ENCODE results near the gene MALRD1. TPM values are rescaled to one million over a fixed set of nuclear protein-coding genes. Genes with fewer than 3 reads are reported as not detected.

Gene MALRD1
- total RNA-seq, 5 donors from 2014 or later (not counting 1 experiment from before 2014, with no cell fraction given): 0.32 TPM; not detected in 4

- WGBS (ENCODE audit: insufficient coverage): no CpG with 5 or more reads among the region's 3 CpGs
- Mint-ChIP-seq H3K27ac (no peak overlapping the region), H3K36me3 (no peaks in the 10 kb centered on the region), H3K27me3 (no peaks in the 10 kb centered on the region), H3K4me1 (no peaks in the 10 kb centered on the region), H3K9me3 (peaks cover 25 to 49% (median 26%) of the 10 kb centered on the region in 3 donors), H3K4me3 (no peak overlapping the region)
- CTCF ChIA-PET: no interaction called here
- Histone ChIP-seq H3K27me3 (replicated peaks in 1 of 2; ENCODE audit: control insufficient read depth in 2 of 2, extremely low read depth in 1 of 2, insufficient read depth in 2 of 2, low read length in 1 of 2) (no peaks in the 10 kb centered on the region), H3K4me1 (ENCODE audit: control insufficient read depth in 1 of 2, extremely low read depth in 1 of 2, insufficient read depth in 2 of 2, low read length in 2 of 2) (no peaks in the 10 kb centered on the region), H3K27ac (ENCODE audit: low read length) (no peak overlapping the region), H3K4me3 (ENCODE audit: control insufficient read depth in 1 of 2, extremely low read depth in 1 of 2, low read length in 1 of 2) (no peak overlapping the region), H3K36me3 (ENCODE audit: control insufficient read depth in 2 of 2, extremely low read depth in 1 of 2, insufficient read depth in 1 of 2, low read length in 1 of 2) (no peaks in the 10 kb centered on the region), H3K9me3 (no peaks in the 10 kb centered on the region)
- DNase-seq (no peak), ATAC-seq (replicated peaks in 1 of 4) (no peak)
- POLR2A ChIA-PET: no interaction called here
Measured at GRCh38 chr10:19710600-19710999, 662.0 kb downstream of the MALRD1 start.

- Histone ChIP-seq H3K36me3 (ENCODE audit: control insufficient read depth in 2 of 2, extremely low read depth in 1 of 2, insufficient read depth in 1 of 2, low read length in 1 of 2) (no peaks in the 10 kb centered on the region), H3K27me3 (replicated peaks in 1 of 2; ENCODE audit: control insufficient read depth in 2 of 2, extremely low read depth in 1 of 2, insufficient read depth in 2 of 2, low read length in 1 of 2) (no peaks in the 10 kb centered on the region), H3K4me1 (ENCODE audit: control insufficient read depth in 1 of 2, extremely low read depth in 1 of 2, insufficient read depth in 2 of 2, low read length in 2 of 2) (no peaks in the 10 kb centered on the region), H3K9me3 (no peaks in the 10 kb centered on the region), H3K27ac (ENCODE audit: low read length) (no peak overlapping the region), H3K4me3 (ENCODE audit: control insufficient read depth in 1 of 2, extremely low read depth in 1 of 2, low read length in 1 of 2) (no peak overlapping the region)
- ATAC-seq (replicated peaks in 1 of 4) (no peak), DNase-seq (no peak)
- H3K27me3 Mint-ChIP-seq: no peaks in the 10 kb centered on the region
- H3K4me1 Mint-ChIP-seq: no peaks in the 10 kb centered on the region
- POLR2A ChIA-PET: no interaction called here
- H3K36me3 Mint-ChIP-seq: no peaks in the 10 kb centered on the region
- CTCF ChIA-PET: no interaction called here
- H3K4me3 Mint-ChIP-seq: no peak overlapping the region
- H3K9me3 Mint-ChIP-seq: peaks cover 21 to 44% (median 26%) of the 10 kb centered on the region in 3 donors
- no peak overlapping the region for H3K27ac Mint-ChIP-seq
Measured at GRCh38 chr10:19713159-19713558, 664.6 kb downstream of the MALRD1 start.

DNA sequence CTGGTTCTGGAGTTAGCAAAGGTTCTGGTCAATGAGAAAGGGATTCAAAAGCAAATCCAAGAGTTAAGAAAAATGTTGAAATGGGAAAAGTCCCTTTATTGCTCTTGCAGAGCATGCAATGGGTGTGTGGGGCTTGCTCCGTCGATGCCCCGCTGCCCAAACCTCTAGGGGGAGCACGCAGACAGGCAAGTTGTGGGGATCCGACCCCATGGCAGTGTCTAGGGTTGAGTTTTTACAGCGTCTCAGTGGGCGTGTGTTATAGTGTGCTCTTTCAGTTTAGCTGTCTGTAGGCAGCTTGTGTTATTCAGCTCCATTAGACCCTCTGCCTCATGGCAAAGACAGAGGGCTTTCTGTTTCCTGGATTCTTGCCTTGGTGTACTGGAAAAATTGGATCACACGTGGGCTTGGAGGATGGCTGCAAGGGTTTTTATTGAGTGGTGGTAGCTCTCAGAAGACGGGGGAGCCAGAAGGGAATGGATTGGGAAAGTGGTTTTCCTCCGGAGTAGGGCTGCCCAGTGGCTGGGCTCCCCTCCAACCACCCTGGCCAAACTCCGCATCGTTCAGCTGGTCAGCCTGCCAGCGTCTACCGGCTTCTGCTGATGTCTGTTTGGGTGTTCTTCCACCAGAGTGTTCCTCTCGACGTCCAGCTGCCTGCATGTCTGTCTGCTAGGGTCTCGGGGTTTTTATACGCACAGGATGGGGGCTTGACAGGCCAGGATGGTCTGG is 665.4 kb downstream of the MALRD1 start:
- Mint-ChIP-seq H3K4me3 (no peak overlapping the region), H3K9me3 (peaks cover 22 to 47% (median 26%) of the 10 kb centered on the region in 3 donors), H3K27me3 (no peaks in the 10 kb centered on the region), H3K4me1 (no peaks in the 10 kb centered on the region), H3K27ac (no peak overlapping the region), H3K36me3 (no peaks in the 10 kb centered on the region)
- Histone ChIP-seq H3K4me1 (ENCODE audit: control insufficient read depth in 1 of 2, extremely low read depth in 1 of 2, insufficient read depth in 2 of 2, low read length in 2 of 2) (no peaks in the 10 kb centered on the region), H3K9me3 (no peaks in the 10 kb centered on the region), H3K4me3 (ENCODE audit: control insufficient read depth in 1 of 2, extremely low read depth in 1 of 2, low read length in 1 of 2) (no peak overlapping the region), H3K27ac (ENCODE audit: low read length) (no peak overlapping the region), H3K36me3 (ENCODE audit: control insufficient read depth in 2 of 2, extremely low read depth in 1 of 2, insufficient read depth in 1 of 2, low read length in 1 of 2) (no peaks in the 10 kb centered on the region), H3K27me3 (replicated peaks in 1 of 2; ENCODE audit: control insufficient read depth in 2 of 2, extremely low read depth in 1 of 2, insufficient read depth in 2 of 2, low read length in 1 of 2) (no peaks in the 10 kb centered on the region)
- ChIA-PET POLR2A (no interaction called here), CTCF (no interaction called here)
- WGBS (ENCODE audit: insufficient coverage): 88% methylated on average over 15 of the region's 18 CpGs
- ATAC-seq (replicated peaks in 1 of 4) (no peak), DNase-seq (no peak)

DNA sequence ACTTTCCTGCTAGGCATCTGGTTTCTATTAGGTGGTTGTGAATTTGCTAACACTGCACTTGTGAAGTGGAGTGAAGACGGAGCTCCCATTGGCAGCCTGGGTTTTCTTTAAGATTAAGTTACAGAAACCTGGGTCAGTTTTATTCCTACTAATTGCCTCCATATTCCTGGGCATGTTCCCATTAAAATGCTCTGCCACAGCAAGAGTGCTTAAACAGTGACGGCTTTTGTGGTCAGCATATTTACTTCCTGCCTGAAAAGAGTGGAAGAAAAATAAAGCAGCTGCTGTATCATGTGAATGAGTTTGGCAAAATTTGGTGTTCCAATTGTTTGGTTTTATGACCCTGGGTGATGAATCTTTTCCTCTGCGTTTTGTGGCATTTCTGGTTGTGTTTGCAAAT is 670.7 kb downstream of the MALRD1 start:
- Histone ChIP-seq H3K27me3 (replicated peaks in 1 of 2; ENCODE audit: control insufficient read depth in 2 of 2, extremely low read depth in 1 of 2, insufficient read depth in 2 of 2, low read length in 1 of 2) (no peaks in the 10 kb centered on the region), H3K36me3 (ENCODE audit: control insufficient read depth in 2 of 2, extremely low read depth in 1 of 2, insufficient read depth in 1 of 2, low read length in 1 of 2) (no peaks in the 10 kb centered on the region), H3K4me3 (ENCODE audit: control insufficient read depth in 1 of 2, extremely low read depth in 1 of 2, low read length in 1 of 2) (no peak overlapping the region), H3K27ac (ENCODE audit: low read length) (no peak overlapping the region), H3K4me1 (ENCODE audit: control insufficient read depth in 1 of 2, extremely low read depth in 1 of 2, insufficient read depth in 2 of 2, low read length in 2 of 2) (no peaks in the 10 kb centered on the region), H3K9me3 (no peaks in the 10 kb centered on the region)
- Mint-ChIP-seq H3K4me3 (no peak overlapping the region), H3K4me1 (no peaks in the 10 kb centered on the region), H3K27ac (no peak overlapping the region), H3K36me3 (no peaks in the 10 kb centered on the region), H3K9me3 (peaks cover 3 to 21% (median 5%) of the 10 kb centered on the region in 3 donors), H3K27me3 (no peaks in the 10 kb centered on the region)
- DNase-seq (no peak), ATAC-seq (replicated peaks in 1 of 4) (no peak)
- CTCF ChIA-PET: no interaction called here
- 60% methylated on average over 1 of the region's 3 CpGs for WGBS (ENCODE audit: insufficient coverage)
- POLR2A ChIA-PET: no interaction called here

GRCh38 chr10:19724287-19724686 is 675.7 kb downstream of the MALRD1 start:
- ATAC-seq (replicated peaks in 1 of 4) (no peak), DNase-seq (no peak)
- POLR2A ChIA-PET: no interaction called here
- Histone ChIP-seq H3K27ac (ENCODE audit: low read length) (no peak overlapping the region), H3K27me3 (replicated peaks in 1 of 2; ENCODE audit: control insufficient read depth in 2 of 2, extremely low read depth in 1 of 2, insufficient read depth in 2 of 2, low read length in 1 of 2) (no peaks in the 10 kb centered on the region), H3K36me3 (ENCODE audit: control insufficient read depth in 2 of 2, extremely low read depth in 1 of 2, insufficient read depth in 1 of 2, low read length in 1 of 2) (no peaks in the 10 kb centered on the region), H3K9me3 (no peaks in the 10 kb centered on the region), H3K4me3 (ENCODE audit: control insufficient read depth in 1 of 2, extremely low read depth in 1 of 2, low read length in 1 of 2) (no peak overlapping the region), H3K4me1 (ENCODE audit: control insufficient read depth in 1 of 2, extremely low read depth in 1 of 2, insufficient read depth in 2 of 2, low read length in 2 of 2) (no peaks in the 10 kb centered on the region)
- Mint-ChIP-seq H3K4me3 (no peak overlapping the region), H3K27me3 (no peaks in the 10 kb centered on the region), H3K9me3 (peaks cover 4 to 12% (median 11%) of the 10 kb centered on the region in 3 donors), H3K4me1 (no peaks in the 10 kb centered on the region), H3K27ac (no peak overlapping the region), H3K36me3 (no peaks in the 10 kb centered on the region)
- WGBS (ENCODE audit: insufficient coverage): no CpG with 5 or more reads among the region's 1 CpG
- CTCF ChIA-PET: interaction anchor here in 1 of 2 donors (0.6 kb wide), 1 partner anchor 126 kb away, joined by 3 read pairs; no protein-coding TSS in a partner anchor

- H3K27ac Mint-ChIP-seq: no peak overlapping the region
- no peaks in the 10 kb centered on the region for H3K4me1 Mint-ChIP-seq
- no peak overlapping the region for H3K4me3 Mint-ChIP-seq
- POLR2A ChIA-PET: no interaction called here
- H3K36me3 ChIP-seq (ENCODE audit: control insufficient read depth in 2 of 2, extremely low read depth in 1 of 2, insufficient read depth in 1 of 2, low read length in 1 of 2): no peaks in the 10 kb centered on the region
- no peaks in the 10 kb centered on the region for H3K36me3 Mint-ChIP-seq
- CTCF ChIA-PET: no interaction called here
- H3K9me3 ChIP-seq: no peaks in the 10 kb centered on the region
- H3K27me3 ChIP-seq (replicated peaks in 1 of 2; ENCODE audit: control insufficient read depth in 2 of 2, extremely low read depth in 1 of 2, insufficient read depth in 2 of 2, low read length in 1 of 2): no peaks in the 10 kb centered on the region
- peaks cover 0 to 14% (median 4%) of the 10 kb centered on the region in 3 donors for H3K9me3 Mint-ChIP-seq
- no peak overlapping the region for H3K4me3 ChIP-seq (ENCODE audit: control insufficient read depth in 1 of 2, extremely low read depth in 1 of 2, low read length in 1 of 2)
- no peak overlapping the region for H3K27ac ChIP-seq (ENCODE audit: low read length)
- no peaks in the 10 kb centered on the region for H3K27me3 Mint-ChIP-seq
- DNase-seq (no peak), ATAC-seq (replicated peaks in 1 of 4) (no peak)
- H3K4me1 ChIP-seq (ENCODE audit: control insufficient read depth in 1 of 2, extremely low read depth in 1 of 2, insufficient read depth in 2 of 2, low read length in 2 of 2): no peaks in the 10 kb centered on the region
- WGBS (ENCODE audit: insufficient coverage): 17% methylated on average over 2 of the region's 2 CpGs
Measured at GRCh38 chr10:19728376-19728775, 679.8 kb downstream of the MALRD1 start.

DNA sequence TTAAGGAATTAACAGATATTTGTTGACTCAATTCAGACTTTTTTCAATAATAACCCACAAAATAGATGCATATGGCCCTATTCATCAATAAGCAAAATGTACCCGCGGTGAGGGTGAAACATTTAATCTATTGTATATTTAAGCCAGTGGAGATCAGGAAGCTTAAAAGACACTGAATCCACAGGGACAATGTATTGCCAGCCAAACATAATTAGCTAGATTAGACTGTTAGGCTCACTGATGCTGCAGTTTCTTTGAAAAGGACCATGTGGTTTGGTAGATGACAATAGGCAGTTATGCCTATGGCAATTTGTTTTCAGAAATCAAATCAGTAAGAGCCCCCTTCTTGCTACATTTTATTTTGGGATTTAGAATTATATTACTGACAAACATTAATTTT is 680.4 kb downstream of the MALRD1 start:
- H3K4me3 ChIP-seq (ENCODE audit: control insufficient read depth in 1 of 2, extremely low read depth in 1 of 2, low read length in 1 of 2): no peak overlapping the region
- no peaks in the 10 kb centered on the region for H3K4me1 ChIP-seq (ENCODE audit: control insufficient read depth in 1 of 2, extremely low read depth in 1 of 2, insufficient read depth in 2 of 2, low read length in 2 of 2)
- no CpG with 5 or more reads among the region's 2 CpGs for WGBS (ENCODE audit: insufficient coverage)
- peaks cover 0 to 14% (median 4%) of the 10 kb centered on the region in 3 donors for H3K9me3 Mint-ChIP-seq
- H3K36me3 Mint-ChIP-seq: no peaks in the 10 kb centered on the region
- ChIA-PET POLR2A (no interaction called here), CTCF (no interaction called here)
- H3K36me3 ChIP-seq (ENCODE audit: control insufficient read depth in 2 of 2, extremely low read depth in 1 of 2, insufficient read depth in 1 of 2, low read length in 1 of 2): no peaks in the 10 kb centered on the region
- H3K27me3 Mint-ChIP-seq: no peaks in the 10 kb centered on the region
- H3K4me1 Mint-ChIP-seq: no peaks in the 10 kb centered on the region
- DNase-seq: no peak
- no peaks in the 10 kb centered on the region for H3K9me3 ChIP-seq
- no peak for ATAC-seq (replicated peaks in 1 of 4)
- H3K27me3 ChIP-seq (replicated peaks in 1 of 2; ENCODE audit: control insufficient read depth in 2 of 2, extremely low read depth in 1 of 2, insufficient read depth in 2 of 2, low read length in 1 of 2): no peaks in the 10 kb centered on the region
- H3K27ac ChIP-seq (ENCODE audit: low read length): no peak overlapping the region
- H3K4me3 Mint-ChIP-seq: no peak overlapping the region
- H3K27ac Mint-ChIP-seq: no peak overlapping the region
